GM19023 (cell line): ENCODE results near the gene ARFGAP1.
"Not testable (repeated sequence)": the region's sequence is repeated elsewhere in the genome, so short reads cannot be mapped to it uniquely, and the experiment has no call there.

Source experiments
- ATAC-seq: cut with Tn5 transposase; IDR thresholded peaks from one replicate; pipeline ENCODE4 v1.9.1; 2021; ENCODE audit warnings: mild to moderate bottlenecking, moderate library complexity; ENCODE audit not compliant: unreplicated experiment

ARFGAP1 gene

DNA sequence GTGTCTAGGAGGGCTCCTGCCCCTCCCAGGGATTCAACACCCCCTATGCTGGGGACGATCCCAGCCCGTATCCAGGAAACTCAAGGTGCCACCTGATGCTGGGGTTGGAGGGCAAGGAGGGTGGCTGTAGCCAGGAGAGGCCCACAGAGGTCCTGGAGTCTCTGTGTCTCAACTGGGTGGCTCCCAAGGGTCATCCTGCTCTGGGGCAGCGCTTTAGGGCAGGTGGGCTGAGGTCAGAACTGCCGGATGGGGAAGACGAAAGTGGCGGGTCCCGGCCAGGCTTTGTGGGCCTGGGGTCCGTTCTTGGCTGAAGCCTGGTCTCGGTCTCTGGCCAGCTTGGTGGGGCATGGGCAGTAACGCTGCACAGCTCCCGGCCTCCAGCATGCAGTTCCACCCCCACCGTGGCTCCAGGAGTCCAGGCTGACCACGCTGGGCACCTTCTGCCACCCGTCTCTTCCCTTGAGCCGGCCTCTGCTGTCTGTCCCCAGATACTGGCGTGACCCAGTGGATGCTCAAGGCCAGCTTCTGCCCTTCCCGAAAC, 17.6 kb downstream of the ARFGAP1 start:
- no peak for ATAC-seq

DNA sequence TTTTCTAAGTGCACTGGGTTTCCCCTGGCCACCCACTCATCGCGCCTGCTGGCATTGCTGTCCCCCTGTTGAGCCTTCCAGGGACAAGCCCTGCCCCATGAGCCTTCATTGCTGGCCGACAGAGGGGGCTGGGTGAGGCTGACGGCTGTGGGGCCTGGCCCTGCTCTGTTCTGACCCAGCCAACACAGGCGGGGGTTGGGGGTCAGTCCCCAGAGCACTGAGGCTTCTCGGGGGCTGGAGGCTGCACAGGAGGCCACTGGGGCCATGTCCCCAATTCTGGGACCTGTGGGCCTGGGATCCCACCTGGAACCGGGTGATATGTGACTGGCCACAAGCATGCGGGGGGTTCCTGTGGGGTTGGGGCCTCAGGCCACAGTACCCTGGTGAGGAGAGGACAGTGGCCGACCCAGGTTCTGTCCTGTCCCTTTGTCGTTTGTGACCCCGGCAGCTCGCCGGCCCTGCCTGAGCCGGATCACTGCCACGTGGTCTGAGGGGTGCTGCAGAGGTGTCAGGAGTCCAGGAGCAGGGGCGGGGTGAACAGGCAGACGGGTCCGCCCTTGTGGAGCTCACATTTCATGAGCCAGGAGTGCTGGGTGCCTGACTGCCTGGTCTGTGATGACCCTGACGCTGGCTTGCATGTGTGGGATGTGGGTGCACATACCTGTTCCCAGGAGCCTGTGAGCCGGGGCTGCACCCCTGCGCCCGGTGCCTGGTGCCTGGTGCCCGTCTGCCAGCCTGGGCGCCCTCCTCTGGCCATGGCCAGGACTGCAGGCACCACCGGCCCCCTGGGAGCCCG, 18.3 kb downstream of the ARFGAP1 start:
- ATAC-seq, result no peak

DNA sequence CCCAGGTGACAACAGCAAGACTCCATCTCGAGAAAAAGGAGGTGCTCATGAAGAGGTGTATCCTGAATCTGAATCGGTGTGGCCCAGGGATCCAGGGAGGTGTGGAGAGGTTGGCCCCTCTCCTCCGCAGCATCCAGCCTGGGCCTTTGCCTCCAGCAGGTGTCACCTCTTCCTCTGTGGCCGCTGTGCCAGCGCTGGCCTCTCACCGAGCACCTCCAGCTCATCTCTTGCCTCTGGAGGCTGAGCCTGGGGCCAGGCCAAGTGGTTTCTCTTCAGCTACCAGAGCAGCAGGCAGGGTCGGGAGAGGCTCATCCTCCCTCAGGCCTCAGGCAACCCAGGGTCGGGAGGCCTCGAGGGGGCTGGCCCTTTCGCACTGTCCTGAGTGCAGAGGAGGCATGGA, 19.2 kb downstream of the ARFGAP1 start:
- ATAC-seq, result no peak

DNA sequence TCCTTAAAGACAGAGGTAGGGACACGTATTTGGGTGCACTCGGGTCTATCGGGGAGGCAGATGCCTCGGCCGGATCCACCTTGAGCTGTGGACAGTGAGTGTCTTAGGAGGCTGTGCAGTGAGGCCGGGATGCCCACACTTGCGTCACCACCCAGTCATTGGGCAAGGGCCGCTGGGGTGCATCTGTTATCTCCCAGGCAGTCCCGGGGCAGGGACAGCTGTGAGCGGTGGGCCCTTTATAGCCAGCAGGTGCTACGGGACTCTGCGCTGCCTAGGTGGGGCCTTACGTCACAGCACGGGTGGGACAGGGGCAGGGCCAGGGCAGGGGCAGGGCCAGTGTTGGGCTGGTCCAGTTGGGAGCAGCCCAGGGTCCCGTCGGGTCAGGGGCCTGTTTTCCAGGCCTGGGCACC, 19.7 kb downstream of the ARFGAP1 start:
- ATAC-seq, result no peak

DNA sequence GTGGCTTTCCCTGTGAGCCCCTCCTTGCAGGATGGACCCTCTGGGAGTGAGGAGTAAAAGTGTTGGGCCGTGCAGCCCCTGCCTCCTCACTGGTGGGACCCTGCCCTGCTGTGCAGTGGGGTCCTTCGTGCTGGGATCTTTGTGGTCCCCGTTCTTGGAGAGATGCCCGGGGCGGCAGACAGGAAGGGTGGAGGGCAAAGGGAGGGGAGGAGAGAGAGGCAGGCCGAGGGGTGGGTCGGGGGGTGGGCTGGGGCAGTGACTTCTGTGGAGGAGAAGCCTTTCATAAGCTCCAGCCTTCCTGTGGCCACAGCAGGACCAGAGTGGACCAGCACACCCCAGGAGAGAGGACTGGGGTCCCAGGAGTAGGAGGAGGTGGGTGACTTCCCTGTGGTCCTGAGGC, 20.3 kb downstream of the ARFGAP1 start, which contains the start of gene COL20A1:
Gene COL20A1 (plus strand): TSS at position 283 of the 400 bp plus-strand sequence. CDS start 1,922 bp downstream, outside the sequence.
- no peak for ATAC-seq

DNA sequence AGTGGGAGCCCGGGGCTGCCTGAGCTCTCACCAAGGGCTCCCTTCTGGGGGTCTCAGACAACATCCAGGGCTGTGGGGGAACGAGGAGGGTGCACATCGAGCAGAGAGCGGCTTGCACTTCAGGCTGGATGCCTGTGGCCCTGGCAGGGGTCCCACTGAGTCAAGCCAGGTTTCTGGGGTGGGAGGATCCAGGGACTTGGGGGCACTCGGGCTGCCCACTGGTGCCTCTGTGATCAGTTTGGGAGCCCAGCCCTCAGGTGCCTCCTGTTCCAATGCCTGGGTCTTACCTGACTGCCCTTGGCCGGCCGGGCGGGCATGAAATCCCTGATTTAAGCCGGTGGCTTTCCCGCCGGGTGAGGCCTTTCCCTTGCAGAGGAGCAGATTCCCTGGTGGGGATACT, 20.8 kb downstream of the ARFGAP1 start:
- no peak for ATAC-seq

DNA sequence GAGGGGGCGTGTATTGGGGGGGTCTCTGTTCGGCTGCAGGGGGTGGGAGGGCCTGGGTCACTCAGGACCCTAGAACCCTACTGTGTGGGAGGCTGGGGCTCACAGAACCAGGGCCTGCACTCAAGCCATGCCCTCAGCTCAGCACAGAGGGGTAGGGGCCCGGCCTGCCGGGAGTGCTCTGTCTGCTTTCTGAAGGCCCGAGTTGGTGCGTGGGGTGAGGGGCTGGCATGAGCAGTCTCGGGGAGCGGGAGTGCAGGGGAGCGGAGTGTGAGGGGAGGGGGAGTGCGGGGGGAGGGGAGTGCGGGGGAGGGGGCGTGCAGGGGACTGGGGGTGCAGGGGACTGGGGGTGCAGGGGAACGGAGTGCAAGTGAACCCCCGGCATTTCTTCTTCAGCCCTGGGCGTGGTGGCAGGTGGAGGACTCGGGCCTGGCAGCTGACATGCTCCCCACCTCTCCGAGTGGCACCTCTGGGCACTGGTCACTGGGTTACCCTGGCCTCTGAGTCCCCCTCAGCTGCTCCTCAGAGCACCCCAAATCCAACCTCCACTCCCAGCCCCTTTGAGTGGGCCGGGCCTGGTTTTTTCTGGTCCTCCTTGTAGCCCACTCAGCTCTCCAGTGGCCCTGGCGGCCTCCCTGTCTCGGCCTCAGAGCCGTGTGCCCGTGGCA, 21.4 kb downstream of the ARFGAP1 start:
- no peak for ATAC-seq

DNA sequence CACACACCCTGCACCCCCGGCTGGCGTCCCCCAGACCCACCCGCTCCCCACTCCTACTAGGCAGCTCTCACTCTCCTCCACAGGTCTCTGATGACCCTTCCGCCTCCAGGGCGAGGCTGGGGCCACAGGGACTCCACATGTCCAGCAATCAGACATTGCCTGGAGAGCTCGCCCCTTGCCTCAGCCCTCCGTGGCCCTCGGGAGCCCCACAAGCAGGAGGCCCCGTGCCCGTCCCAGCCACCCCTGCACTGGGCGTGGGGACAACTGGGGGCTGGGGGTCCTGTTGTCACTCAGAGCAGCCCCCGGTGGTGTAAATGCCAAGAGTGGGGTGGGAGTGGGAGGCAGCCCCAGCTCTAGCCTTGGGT, 21.9 kb downstream of the ARFGAP1 start:
- no peak for ATAC-seq

DNA sequence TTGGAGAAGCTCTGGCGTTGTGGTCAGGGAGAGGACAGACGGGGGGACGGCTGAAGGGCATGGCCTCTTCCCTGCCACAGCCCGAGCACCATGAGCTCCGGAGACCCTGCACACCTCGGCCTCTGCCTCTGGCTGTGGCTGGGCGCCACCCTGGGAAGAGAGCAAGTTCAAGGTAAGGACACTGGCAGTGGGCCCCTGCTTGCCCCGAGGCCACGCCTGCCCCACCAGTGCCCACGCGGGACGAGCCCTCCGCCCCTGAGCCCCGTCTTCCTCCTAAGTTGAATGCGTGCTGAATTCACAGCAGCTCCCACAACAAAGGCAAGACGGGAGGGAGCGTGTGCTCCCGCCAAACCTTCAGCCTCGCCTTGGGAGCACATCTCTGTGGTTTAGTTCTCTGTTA, 22.4 kb downstream of the ARFGAP1 start:
- no peak for ATAC-seq

DNA sequence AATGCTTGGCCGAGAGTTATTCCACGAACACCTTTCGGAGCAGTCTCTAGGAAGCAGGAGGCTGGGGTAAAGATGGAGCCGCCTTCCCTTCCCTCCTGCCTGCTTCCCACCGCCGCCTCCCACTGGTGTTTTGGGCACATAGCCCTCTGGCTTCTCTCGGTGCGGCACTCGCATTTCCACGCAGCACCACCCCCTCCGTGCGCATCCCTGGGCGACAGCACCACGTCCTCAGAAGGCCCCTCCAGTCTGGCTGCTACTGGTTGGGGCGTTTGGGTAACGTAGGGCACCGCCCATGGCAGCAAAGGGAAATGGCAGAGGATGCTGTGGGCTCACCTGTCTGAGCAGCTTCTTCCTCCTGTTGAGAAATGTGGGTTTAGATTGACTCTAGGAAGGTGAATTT, 22.8 kb downstream of the ARFGAP1 start:
- no peak for ATAC-seq

DNA sequence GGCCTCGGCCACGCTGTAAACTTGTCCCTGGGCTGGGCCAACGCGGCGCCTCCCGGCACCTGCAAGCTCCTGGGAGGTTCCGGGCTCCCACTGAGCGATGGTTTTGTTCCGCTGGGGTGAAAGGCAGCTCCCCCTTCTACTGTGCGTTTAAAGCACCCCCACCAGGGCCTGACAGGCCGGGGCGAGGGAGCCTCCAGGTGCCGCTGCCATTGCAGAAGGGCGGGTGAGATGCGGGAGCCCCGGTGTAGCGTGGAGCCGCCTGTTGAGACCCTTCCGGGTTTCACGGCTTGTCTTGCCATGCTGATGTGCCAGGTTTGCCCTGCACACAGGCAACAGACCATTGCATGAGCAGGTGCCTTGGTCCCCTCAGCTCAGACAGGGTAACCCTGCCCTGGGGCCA, 23.2 kb downstream of the ARFGAP1 start:
- ATAC-seq, result no peak

DNA sequence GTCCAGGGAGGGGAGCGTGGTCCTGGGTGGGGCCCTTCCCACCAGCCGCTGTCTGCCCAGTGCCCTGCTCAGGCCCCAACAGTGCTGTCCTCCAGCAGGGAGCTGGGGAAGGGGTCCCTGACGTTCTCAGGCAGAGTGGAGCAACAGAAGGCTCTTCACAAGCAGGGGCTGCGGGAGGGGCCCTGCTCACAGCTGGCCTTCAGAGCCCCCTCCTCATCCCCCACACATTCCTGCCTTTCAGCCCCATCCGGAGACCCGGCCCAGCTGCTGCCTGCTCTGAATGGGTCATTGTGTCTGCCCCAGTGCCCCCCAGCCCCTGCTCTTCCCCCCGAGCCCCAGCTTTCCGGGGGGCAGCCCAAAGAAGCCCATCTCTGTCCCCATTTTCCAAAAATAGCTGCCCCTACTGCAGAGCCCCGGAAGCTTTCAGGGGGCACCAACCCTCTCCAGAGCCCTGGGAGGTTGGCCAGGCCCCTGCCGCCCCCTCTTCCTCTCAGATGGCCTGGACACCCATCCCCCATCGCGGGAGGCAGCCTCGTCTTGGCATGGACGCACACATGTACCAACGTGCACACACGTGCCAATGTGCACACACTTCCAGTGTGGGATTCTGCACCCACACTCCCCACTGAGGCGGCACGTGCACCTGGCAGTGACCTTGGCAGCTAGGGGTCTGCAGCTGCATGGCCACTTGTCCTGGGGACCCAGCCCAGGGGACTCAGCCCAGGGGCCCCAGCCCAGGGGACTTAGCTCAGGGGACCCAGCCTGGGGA, 24.1 kb downstream of the ARFGAP1 start:
- ATAC-seq, result no peak

DNA sequence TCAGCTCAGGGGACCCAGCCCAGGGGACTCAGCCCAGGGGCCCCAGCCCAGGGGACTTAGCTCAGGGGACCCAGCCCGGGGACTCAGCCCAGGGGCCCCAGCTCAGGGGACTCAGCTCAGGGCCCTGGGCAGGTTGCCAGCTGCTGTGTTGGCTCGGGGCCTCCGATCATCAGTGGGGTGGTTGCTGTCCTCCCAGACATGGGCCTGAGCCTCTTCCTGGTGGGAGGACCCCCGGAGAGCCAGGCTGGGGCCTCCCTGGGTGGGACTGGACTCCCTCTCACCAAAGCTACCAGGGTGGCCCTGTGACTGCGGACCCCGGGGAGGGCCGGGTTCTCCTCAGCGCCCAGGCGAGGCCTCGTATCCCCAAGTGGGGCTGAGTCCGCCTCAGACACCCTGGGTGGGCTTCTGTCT, 24.8 kb downstream of the ARFGAP1 start:
- no peak for ATAC-seq

DNA sequence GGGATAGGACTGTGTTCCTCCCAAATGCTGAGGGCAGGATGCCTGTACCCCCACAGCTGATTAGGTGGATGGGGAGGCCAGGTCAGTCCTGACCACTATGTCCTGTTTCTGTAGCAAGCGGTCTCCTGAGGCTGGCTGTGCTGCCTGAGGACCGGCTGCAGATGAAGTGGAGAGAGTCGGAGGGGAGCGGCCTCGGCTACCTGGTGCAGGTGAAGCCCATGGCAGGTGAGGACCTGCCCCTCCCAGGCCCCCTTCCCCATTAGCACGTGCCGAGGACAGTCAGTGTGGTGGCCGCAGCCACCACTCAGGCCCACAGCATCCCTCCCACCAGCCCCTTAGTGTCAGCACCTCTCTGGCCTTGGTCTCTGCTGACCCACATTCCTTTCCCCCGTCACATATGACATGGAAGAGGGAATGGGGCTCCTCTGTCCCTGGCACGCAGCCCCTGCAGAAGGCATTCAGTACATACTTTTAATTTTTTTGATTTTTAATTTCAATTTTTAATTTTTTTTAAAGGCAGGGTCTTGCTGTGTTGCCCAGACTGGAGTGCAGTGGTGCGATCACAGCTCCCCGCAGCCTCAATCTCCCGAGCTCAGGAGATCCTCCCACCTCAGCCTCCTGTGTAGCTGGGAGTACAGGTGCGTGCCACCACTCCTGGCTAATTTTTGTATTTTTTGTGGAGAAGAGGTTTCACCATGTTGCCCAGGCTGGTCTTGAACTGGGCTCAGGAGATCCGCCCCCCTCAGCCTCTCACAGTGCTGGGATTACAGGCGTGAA, 25.4 kb downstream of the ARFGAP1 start:
- ATAC-seq, result no peak

DNA sequence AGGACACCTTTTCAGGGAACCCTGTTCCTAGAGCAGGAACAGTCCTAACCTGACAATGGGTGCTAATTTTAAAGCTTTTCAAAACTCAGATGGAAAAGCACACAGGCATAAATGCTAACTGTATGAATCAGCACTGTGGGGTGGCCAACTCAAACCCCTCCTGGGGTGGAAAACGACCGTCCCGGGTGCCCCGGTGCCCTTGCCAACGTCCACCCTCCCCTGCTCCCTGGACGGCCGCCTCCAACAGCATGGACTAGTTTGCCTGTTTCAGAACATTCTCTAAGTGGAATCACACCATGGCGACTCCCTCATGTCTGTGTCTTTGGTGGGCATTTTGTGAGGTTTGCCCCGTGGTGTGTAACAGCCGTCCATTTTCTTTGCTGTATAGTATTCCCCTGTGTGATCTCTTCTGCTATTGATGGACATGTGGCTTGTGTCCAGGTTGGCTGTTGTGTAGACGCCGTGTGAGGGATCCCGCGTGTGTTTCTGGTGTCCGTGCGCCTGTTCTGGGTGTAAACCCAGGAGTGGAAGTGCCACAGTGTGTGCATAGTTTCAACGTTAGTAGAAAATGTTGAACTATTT, 26.2 kb downstream of the ARFGAP1 start:
- ATAC-seq, result no peak

DNA sequence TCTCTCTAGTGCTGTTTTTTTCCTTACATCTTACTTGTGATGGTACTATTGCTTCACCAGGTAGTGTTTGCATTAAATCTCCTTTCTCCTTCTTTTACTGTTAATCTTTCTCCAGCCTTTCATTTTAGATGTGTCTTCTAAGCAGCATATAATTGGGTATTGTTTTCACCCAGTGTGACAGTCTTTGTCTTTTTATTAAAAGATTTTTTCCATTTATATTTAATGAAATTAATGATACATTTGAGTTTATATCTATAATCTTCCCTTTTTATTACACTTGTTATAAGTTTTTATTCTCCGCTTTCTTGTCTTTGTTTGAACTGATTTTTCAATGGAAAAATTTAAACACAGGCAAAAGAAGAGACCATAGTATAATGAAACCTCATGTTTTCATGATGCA, 29.1 kb downstream of the ARFGAP1 start:
- no peak for ATAC-seq

DNA sequence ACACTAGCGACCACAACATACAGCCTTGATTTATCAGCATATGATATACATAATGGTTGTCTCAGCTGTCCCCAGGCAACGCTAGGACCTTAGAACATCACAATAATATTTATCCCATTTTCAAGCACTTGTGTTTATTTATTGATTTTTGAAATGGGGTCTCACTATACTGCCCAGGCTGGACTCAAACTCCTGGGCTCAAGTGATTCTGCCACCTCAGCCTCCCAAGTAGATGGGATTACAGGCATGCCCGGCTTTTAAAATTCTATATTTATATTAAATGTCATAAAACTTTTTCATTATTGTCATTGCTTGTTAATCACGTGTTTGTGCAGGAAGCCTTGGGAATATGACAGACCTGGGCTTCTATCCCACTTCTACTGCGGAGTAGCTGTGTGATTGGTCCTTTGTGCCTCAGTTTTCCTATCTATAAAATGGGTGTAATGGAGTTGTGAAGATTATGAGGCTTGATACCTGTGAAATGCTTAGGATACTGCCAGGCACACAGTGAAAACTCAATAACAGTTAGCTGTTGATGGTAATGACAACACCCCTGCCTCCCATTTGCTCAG, 30.6 kb downstream of the ARFGAP1 start:
- no peak for ATAC-seq

DNA sequence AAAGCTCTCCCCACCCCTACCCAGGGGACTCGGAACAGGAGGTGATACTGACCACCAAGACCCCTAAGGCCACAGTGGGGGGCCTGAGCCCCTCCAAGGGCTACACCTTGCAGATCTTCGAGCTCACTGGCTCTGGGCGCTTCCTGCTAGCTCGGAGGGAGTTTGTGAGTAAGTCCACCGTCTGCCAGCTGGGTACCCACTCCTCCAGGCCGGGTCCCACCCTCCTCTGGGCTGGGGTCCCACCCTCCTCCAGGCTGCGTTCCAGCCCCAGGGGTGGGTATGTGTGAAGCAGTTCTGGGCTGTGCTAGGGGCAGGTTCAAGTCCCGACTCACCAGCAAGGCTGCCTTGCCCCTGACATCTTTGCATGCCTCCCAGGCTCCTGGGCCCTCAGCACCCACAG, 32.8 kb downstream of the ARFGAP1 start:
- ATAC-seq, result no peak

DNA sequence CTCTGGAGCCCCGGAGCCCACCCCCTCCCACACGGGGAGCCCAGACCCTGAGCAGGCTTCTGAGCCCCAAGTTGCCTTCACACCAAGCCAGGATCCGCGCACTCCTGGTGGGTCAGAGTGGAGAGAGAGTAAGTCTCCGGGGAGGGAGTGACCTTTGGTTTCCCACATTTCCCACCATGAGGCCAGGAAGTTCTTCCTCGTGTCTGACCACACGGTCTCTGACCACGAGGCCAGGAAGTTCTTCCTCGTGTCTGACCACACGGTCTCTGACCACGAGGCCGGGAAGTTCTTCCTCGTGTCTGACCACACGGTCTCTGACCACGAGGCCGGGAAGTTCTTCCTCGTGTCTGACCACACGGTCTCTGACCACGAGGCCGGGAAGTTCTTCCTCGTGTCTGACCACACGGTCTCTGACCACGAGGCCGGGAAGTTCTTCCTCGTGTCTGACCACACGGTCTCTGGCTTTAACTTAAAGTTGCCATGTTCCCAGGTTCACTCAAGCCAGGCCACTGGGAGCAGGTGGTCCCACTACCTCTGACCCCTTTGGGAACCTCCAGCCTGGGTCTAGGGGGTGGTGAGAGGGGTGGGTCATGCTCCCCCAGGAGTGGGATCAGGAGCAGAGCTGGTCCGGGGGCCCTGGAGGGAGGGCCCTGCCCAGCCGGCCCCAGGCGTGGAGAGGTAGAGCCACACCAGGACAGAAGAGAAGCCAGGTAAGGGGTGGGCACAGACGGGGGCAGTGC, 33.5 kb downstream of the ARFGAP1 start:
- ATAC-seq, result not testable (repeated sequence)
